PC-3 (cell line): Measurements from ENCODE around the gene TCHH. TPM values are rescaled to one million over a fixed set of nuclear protein-coding genes. Genes with fewer than 3 reads are reported as not detected.

Experiments
- ATAC-seq: fragments of 200-7000 bp; cut with Tn5 transposase; 2 replicates; pipeline ENCODE4 v1.9.1; 2020; ENCODE audit warnings: mild to moderate bottlenecking, moderate library complexity
- BruUV-seq: library from RNA; stranded (reverse); fragments of 400-500 nt; replicated peaks from 2 replicates; lab custom pipeline; 2021; lab: Mats Ljungman, UMichigan
- CTCF ChIA-PET: fragments of 300-600 bp; sonication (Branson Sonifier 250); formaldehyde crosslinking; loops from one replicate; lab custom pipeline; 2022; ENCODE audit warnings: antibody characterized with exemption; lab: Charles Lee
- POLR2A ChIA-PET: fragments of 300-600 bp; sonication (Branson Sonifier 250); formaldehyde crosslinking; loops from one replicate; lab custom pipeline; 2022; ENCODE audit warnings: antibody characterized with exemption; ENCODE audit not compliant: unreplicated experiment; lab: Charles Lee
- DNase-seq: peaks from one replicate; pipeline ENCODE4 v3.0.0-alpha.2; 2015
- H2AFZ ChIP-seq: fragments of 300-600 bp; sonication (generic); 2 replicates; pipeline ENCODE4 v1.6.0; 2016; ENCODE audit warnings: antibody characterized with exemption, low read length
- H3F3A ChIP-seq: fragments of 300-600 bp; sonication (generic); one replicate; pipeline ENCODE4 v1.6.0; 2017; ENCODE audit warnings: antibody characterized with exemption, low read length, control low read depth, mild to moderate bottlenecking; ENCODE audit not compliant: unreplicated experiment
- H3K27ac ChIP-seq: fragments of 300-600 bp; sonication (generic); 2 replicates; pipeline ENCODE4 v1.5.1; 2016; ENCODE audit warnings: mild to moderate bottlenecking, low read length
- H3K27me3 ChIP-seq: fragments of 300-600 bp; sonication (generic); 2 replicates; pipeline ENCODE4 v1.6.1; 2016; ENCODE audit warnings: low read length, mixed read lengths
- H3K36me3 ChIP-seq: fragments of 300-600 bp; sonication (generic); 2 replicates; pipeline ENCODE4 v1.6.1; 2016; ENCODE audit warnings: low read depth, mixed run types, low read length, mixed read lengths
- H3K4me1 ChIP-seq: fragments of 300-600 bp; sonication (generic); 2 replicates; pipeline ENCODE4 v1.5.1; 2016; ENCODE audit warnings: low read length; ENCODE audit not compliant: insufficient read depth
- H3K4me2 ChIP-seq: fragments of 300-600 bp; sonication (generic); 2 replicates; pipeline ENCODE4 v1.6.0; 2016; ENCODE audit warnings: low read length
- H3K4me3 ChIP-seq: fragments of 300-600 bp; sonication (generic); 2 replicates; pipeline ENCODE4 v1.5.1; 2016; ENCODE audit warnings: mild to moderate bottlenecking, low read length, mixed read lengths
- H3K79me2 ChIP-seq: fragments of 300-600 bp; sonication (generic); 2 replicates; pipeline ENCODE4 v1.6.1; 2017; ENCODE audit warnings: low read length, mixed read lengths
- H3K9ac ChIP-seq: fragments of 300-600 bp; sonication (generic); 2 replicates; pipeline ENCODE4 v1.6.0; 2016; ENCODE audit warnings: mild to moderate bottlenecking, low read length
- H3K9me2 ChIP-seq: fragments of 300-600 bp; sonication (generic); replicated peaks from 2 replicates; pipeline ENCODE4 v1.6.1; 2016; ENCODE audit warnings: mixed run types, low read length, mixed read lengths
- H3K9me3 ChIP-seq: fragments of 300-600 bp; sonication (generic); 2 replicates; pipeline ENCODE4 v1.6.1; 2016; ENCODE audit warnings: low read length, mixed read lengths
- H4K20me1 ChIP-seq: fragments of 300-600 bp; sonication (generic); 2 replicates; pipeline ENCODE4 v1.6.1; 2016; ENCODE audit warnings: low read length, mixed read lengths
- EZH2 ChIP-seq: fragments of 300-600 bp; sonication (generic); IDR thresholded peaks from one replicate; pipeline ENCODE4 v1.6.1; 2017; ENCODE audit warnings: antibody characterized with exemption, mild to moderate bottlenecking, low read length; ENCODE audit not compliant: unreplicated experiment
- EZH2phosphoT487 ChIP-seq: fragments of 300-600 bp; sonication (generic); IDR thresholded peaks from 2 replicates; pipeline ENCODE4 v1.6.1; 2018; ENCODE audit warnings: mild to moderate bottlenecking, antibody characterized with exemption, low read length, borderline replicate concordance
- intact Hi-C: fragments of 100-400 bp; cut with micrococcal nuclease; formaldehyde crosslinking; loops from 2 replicates; pipeline ENCODE4 v1.9.0; 2023
- total RNA-seq: library from RNA; depleted of rRNA; stranded (reverse); fragments of >200 nt; gene quantifications from 2 replicates; pipeline ENCODE4 v1.2.3, GENCODE V29; 2014
- TF ChIP-seq, protein P1 (sequence below): fragments of 300-600 bp; sonication (generic); conservative IDR thresholded peaks from 2 replicates; pipeline ENCODE4 v1.5.1; 2017; ENCODE audit warnings: antibody characterized with exemption, low read depth, mild to moderate bottlenecking, low read length

The TCHH gene
- total RNA-seq, 1 experiment from 2014 or later, result not detected

DNA sequence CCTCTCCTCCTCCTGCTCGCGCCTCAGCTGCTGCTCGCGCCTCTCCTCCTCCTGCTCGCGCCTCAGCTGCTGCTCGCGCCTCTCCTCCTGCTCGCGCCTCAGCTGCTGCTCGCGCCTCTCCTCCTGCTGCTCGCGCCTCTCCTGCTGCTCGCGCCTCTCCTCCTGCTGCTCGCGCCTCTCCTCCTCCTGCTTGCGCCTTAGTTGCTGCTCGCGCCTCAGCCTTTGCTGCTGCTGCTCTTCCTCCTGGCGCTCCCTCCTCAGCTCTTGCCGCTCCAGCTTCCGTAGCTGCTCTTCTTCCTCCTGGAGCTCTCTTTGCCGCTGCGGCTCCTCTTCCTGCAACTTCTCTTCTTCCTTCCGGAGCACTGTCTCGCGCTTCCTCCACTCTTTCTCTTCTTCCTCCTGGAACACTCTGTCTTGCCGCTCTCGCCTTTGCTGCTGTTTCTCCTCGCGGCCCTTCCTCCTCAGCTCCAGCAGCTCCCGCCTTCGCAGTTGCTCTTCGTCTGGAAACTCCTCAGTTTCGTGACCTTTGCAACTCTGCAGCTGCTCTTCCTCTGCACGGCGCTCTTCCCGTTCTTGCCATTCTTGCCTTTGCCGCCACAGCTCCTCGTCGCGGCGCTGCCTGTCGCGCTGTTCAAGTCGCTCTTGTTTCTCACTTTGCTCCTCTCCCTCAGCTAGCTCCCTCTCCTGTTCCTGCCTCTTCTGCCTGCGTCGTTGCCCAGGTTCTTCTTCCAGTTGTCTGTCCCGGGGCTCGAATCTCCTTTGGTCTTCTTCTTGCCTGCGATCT, 3.0 kb downstream of the TCHH start:
- Histone ChIP-seq H3K36me3 (no peaks in the 10 kb centered on the region), H3K79me2 (no peaks in the 10 kb centered on the region), H3K27ac (no peak overlapping the region), H3K4me2 (peak overlapping the region; percentile 70), H2AFZ (peak overlapping the region; percentile 39; the same call in 1 of the 2 replicates), H3F3A (no peaks in the 10 kb centered on the region), H3K9me3 (no peaks in the 10 kb centered on the region), H3K27me3 (peaks cover 98% of the 10 kb centered on the region), H3K9me2 (no peaks in the 10 kb centered on the region), H3K4me3 (peak overlapping the region; percentile 44), H4K20me1 (no peaks in the 10 kb centered on the region), H3K4me1 (peaks cover 42% of the 10 kb centered on the region), H3K9ac (no peak overlapping the region)
- ATAC-seq, result no peak
- POLR2A ChIA-PET, result no interaction called here
- TF ChIP-seq EZH2, result peak; percentile 90
- TF ChIP-seq, protein P1, sequence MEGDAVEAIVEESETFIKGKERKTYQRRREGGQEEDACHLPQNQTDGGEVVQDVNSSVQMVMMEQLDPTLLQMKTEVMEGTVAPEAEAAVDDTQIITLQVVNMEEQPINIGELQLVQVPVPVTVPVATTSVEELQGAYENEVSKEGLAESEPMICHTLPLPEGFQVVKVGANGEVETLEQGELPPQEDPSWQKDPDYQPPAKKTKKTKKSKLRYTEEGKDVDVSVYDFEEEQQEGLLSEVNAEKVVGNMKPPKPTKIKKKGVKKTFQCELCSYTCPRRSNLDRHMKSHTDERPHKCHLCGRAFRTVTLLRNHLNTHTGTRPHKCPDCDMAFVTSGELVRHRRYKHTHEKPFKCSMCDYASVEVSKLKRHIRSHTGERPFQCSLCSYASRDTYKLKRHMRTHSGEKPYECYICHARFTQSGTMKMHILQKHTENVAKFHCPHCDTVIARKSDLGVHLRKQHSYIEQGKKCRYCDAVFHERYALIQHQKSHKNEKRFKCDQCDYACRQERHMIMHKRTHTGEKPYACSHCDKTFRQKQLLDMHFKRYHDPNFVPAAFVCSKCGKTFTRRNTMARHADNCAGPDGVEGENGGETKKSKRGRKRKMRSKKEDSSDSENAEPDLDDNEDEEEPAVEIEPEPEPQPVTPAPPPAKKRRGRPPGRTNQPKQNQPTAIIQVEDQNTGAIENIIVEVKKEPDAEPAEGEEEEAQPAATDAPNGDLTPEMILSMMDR, result no peak
- TF ChIP-seq EZH2phosphoT487, result peak; percentile 48; the same call in 1 of the 2 replicates
- intact Hi-C loops, result no loop called here
- CTCF ChIA-PET, result no interaction called here
- no TSS peak for BruUV-seq
- peak; percentile 13 for DNase-seq

DNA sequence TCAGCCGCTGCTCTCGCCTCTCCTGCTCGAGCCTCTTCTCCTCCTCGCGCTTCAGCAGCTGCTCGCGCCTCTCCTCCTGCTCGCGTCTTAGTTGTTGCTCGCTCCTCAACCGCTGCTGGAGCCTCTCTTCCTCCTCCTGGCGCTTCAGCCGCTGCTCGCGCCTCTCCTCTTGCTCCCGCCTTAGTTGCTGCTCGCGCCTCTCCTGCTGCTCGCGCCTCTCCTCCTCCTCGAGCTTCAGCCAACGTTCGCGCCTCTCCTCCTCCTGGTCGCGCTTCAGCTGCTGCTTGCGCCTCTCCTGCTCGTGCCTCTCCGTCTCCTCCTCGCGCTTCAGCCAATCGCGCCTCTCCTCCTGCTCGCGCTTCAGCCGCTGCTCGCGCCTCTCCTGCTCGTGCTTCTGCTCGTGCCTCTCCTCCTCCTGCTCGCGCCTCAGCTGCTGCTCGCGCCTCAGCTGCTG, 3.7 kb downstream of the TCHH start:
- H3K4me3 ChIP-seq, result peak overlapping the region; percentile 71
- no peaks in the 10 kb centered on the region for H3F3A ChIP-seq
- no peaks in the 10 kb centered on the region for H3K9me2 ChIP-seq
- ATAC-seq, result no peak; the same call in 1 of the 2 replicates
- no peak for DNase-seq
- peak overlapping the region; percentile 95 for H3K4me2 ChIP-seq
- no peaks in the 10 kb centered on the region for H4K20me1 ChIP-seq
- peaks cover 98% of the 10 kb centered on the region for H3K27me3 ChIP-seq
- peaks cover 42% of the 10 kb centered on the region for H3K4me1 ChIP-seq
- no peak overlapping the region for H3K9ac ChIP-seq
- TF ChIP-seq EZH2, result no peak
- peak; percentile 46 for TF ChIP-seq EZH2phosphoT487
- intact Hi-C loops, result no loop called here
- no TSS peak for BruUV-seq
- no peak overlapping the region for H3K27ac ChIP-seq
- POLR2A ChIA-PET, result interaction anchor here (0.6 to 0.7 kb wide), 2 partner anchors 75 to 102 kb away, joined by 3 to 29 read pairs; partner anchors contain the start of gene S100A11
- H3K79me2 ChIP-seq, result no peaks in the 10 kb centered on the region
- CTCF ChIA-PET, result no interaction called here
- no peaks in the 10 kb centered on the region for H3K9me3 ChIP-seq
- H3K36me3 ChIP-seq, result no peaks in the 10 kb centered on the region
- peak overlapping the region; percentile 91 for H2AFZ ChIP-seq

DNA sequence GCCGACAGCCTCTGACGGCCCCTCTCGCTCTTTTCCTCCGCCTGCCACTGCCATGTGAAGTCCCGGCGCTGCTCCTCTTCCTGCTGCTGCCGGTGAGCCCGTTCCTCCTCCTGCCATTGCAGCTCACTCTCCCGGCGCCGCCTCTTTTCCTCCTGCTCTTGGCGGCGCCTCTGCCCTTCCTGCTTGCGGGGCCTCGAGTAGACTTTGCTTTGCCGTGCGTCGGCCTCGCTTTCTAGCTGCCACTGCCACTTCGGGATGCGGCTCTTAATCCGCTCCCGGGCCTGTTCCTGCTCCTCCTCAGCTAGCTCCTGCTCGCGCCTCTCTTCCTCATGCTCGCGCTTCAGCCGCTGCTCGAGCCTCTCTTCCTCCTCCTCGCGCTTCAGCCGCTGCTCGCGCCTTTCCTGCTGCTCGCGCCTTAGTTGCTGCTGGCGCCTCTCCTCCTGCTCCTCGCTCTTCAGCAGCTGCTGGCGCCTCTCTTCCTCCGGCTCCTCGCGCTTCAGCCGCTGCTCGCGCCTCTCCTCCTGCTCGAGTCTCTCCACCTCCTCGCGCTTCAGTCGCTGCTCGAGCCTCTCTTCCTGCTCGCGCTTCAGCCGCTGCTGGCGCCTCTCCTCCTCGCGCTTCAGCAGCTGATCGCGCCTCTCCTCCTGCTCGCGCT, 4.3 kb downstream of the TCHH start:
- H3K27me3 ChIP-seq, result peaks cover 98% of the 10 kb centered on the region
- H3K36me3 ChIP-seq, result no peaks in the 10 kb centered on the region
- POLR2A ChIA-PET, result interaction anchor here (0.6 to 0.7 kb wide), 3 partner anchors 29 to 101 kb away, joined by 3 to 29 read pairs (median 5); partner anchors contain the start of gene S100A11
- CTCF ChIA-PET, result interaction anchor here (0.8 to 1.1 kb wide), 2 partner anchors 75 to 78 kb away, joined by 3 read pairs; no protein-coding TSS in a partner anchor
- H3K27ac ChIP-seq, result no peak overlapping the region
- H3K4me2 ChIP-seq, result peak overlapping the region; percentile 95
- TF ChIP-seq, protein P1, result no peak
- TF ChIP-seq EZH2phosphoT487, result no peak
- TF ChIP-seq EZH2, result no peak
- no peaks in the 10 kb centered on the region for H4K20me1 ChIP-seq
- H2AFZ ChIP-seq, result peak overlapping the region; percentile 91
- peak; percentile 61 for ATAC-seq
- no peaks in the 10 kb centered on the region for H3K79me2 ChIP-seq
- peak; percentile 50 for DNase-seq
- peak overlapping the region; percentile 71 for H3K4me3 ChIP-seq
- H3K9me3 ChIP-seq, result no peaks in the 10 kb centered on the region
- intact Hi-C loops, result no loop called here
- no TSS peak for BruUV-seq
- peaks cover 42% of the 10 kb centered on the region for H3K4me1 ChIP-seq
- H3K9ac ChIP-seq, result no peak overlapping the region
- no peaks in the 10 kb centered on the region for H3K9me2 ChIP-seq
- no peaks in the 10 kb centered on the region for H3F3A ChIP-seq
